HG03280 (cell line): ENCODE measurements around the gene PTP4A2.
"Not testable (repeated sequence)": the region's sequence is repeated elsewhere in the genome, so short reads cannot be mapped to it uniquely, and the experiment has no call there.

Experiments used
- ATAC-seq: cut with Tn5 transposase; IDR thresholded peaks from one replicate; pipeline ENCODE4 v1.9.1; 2021; ENCODE audit warnings: mild to moderate bottlenecking, moderate library complexity; ENCODE audit not compliant: unreplicated experiment

PTP4A2 gene

GRCh38 chr1:31926252-31926651, 11.9 kb downstream of the PTP4A2 start:
- no peak for ATAC-seq

GRCh38 chr1:31925824-31926223, 12.3 kb downstream of the PTP4A2 start:
- not testable (repeated sequence) for ATAC-seq

GRCh38 chr1:31924839-31925238, 13.3 kb downstream of the PTP4A2 start:
- no peak for ATAC-seq

GRCh38 chr1:31923901-31924535, 14.2 kb downstream of the PTP4A2 start:
- no peak for ATAC-seq

- ATAC-seq = no peak
Measured at GRCh38 chr1:31920956-31921355, 17.2 kb downstream of the PTP4A2 start.

GRCh38 chr1:31919591-31919990, 18.6 kb downstream of the PTP4A2 start:
- no peak for ATAC-seq

- no peak for ATAC-seq
Measured at GRCh38 chr1:31915438-31915837, 22.7 kb downstream of the PTP4A2 start.

GRCh38 chr1:31913968-31914367, 24.2 kb downstream of the PTP4A2 start:
- no peak for ATAC-seq

- ATAC-seq = no peak
Measured at GRCh38 chr1:31912839-31913239, 25.3 kb downstream of the PTP4A2 start.

- ATAC-seq = no peak
Measured at GRCh38 chr1:31911994-31912780, 26.0 kb downstream of the PTP4A2 start.

GRCh38 chr1:31910933-31911332, 27.2 kb downstream of the PTP4A2 start:
- no peak for ATAC-seq

GRCh38 chr1:31909691-31910090, 28.5 kb downstream of the PTP4A2 start:
- no peak for ATAC-seq

GRCh38 chr1:31906557-31906956, 31.6 kb downstream of the PTP4A2 start:
- ATAC-seq = no peak

GRCh38 chr1:31905681-31906080, 32.5 kb downstream of the PTP4A2 start:
- no peak for ATAC-seq

GRCh38 chr1:31905093-31905509, 33.1 kb downstream of the PTP4A2 start:
- ATAC-seq = no peak

- ATAC-seq = no peak
Measured at GRCh38 chr1:31904339-31905092, 33.7 kb downstream of the PTP4A2 start.

- no peak for ATAC-seq
Measured at GRCh38 chr1:31902510-31902860, 35.7 kb downstream of the PTP4A2 start.

GRCh38 chr1:31901838-31902509, 36.2 kb downstream of the PTP4A2 start:
- no peak for ATAC-seq

GRCh38 chr1:31900790-31901189, 37.4 kb downstream of the PTP4A2 start:
- ATAC-seq = no peak

GRCh38 chr1:31897526-31898100, 40.6 kb downstream of the PTP4A2 start:
- ATAC-seq = no peak
